Effector memory CD4-positive, alpha-beta T cell (primary cell): ENCODE data around the gene BACH2.
"Not testable (repeated sequence)": the region's sequence is repeated elsewhere in the genome, so short reads cannot be mapped to it uniquely, and the experiment has no call there.

ENCODE experiments used
- DNase-seq, 3 donors: peaks; one replicate each; pipeline ENCODE4 v3.0.0-alpha.2; 2020
- H3K27ac ChIP-seq: 2 replicates; pipeline ENCODE4 v1.7.0; 2013; ENCODE audit warnings: mild to moderate bottlenecking, low read length, moderate library complexity; ENCODE audit not compliant: insufficient read depth, poor library complexity, severe bottlenecking
- H3K27me3 ChIP-seq: replicated peaks from 2 replicates; pipeline ENCODE4 v1.7.0; 2013; ENCODE audit warnings: mild to moderate bottlenecking, low read length; ENCODE audit not compliant: insufficient read depth, control insufficient read depth, poor library complexity, severe bottlenecking
- H3K36me3 ChIP-seq: 2 replicates; pipeline ENCODE4 v1.7.0; 2013; ENCODE audit warnings: mild to moderate bottlenecking, low read length, moderate library complexity; ENCODE audit not compliant: control insufficient read depth, insufficient read depth
- H3K4me1 ChIP-seq: 2 replicates; pipeline ENCODE4 v1.7.0; 2013; ENCODE audit warnings: low read length, mild to moderate bottlenecking; ENCODE audit not compliant: control insufficient read depth, insufficient read depth, poor library complexity, severe bottlenecking
- H3K4me3 ChIP-seq: 2 replicates; pipeline ENCODE4 v1.7.0; 2013; ENCODE audit warnings: low read length, low read depth, mild to moderate bottlenecking; ENCODE audit not compliant: insufficient read depth, poor library complexity, severe bottlenecking
- H3K9me3 ChIP-seq: 2 replicates; pipeline ENCODE4 v1.7.0; 2013; ENCODE audit warnings: mild to moderate bottlenecking, low read length, moderate library complexity; ENCODE audit not compliant: control insufficient read depth
- total RNA-seq, 3 donors: gene quantifications; one replicate each; lab custom pipeline; 2026; lab: John Stamatoyannopoulos, UW

BACH2 gene
- total RNA-seq, result 49.4 to 61.4 (median 52.4) reads per million in 3 donors

- peaks cover 13% of the 10 kb centered on the region for H3K4me1 ChIP-seq
- peak within 1 kb of the TSS; percentile 74 for H3K4me3 ChIP-seq
- H3K9me3 ChIP-seq, result no peaks in the 10 kb centered on the region
- peak within 1 kb of the TSS; percentile 86 for H3K27ac ChIP-seq
- peak; percentile 83 to 89 (median 88) for DNase-seq
- no peaks in the 10 kb centered on the region for H3K36me3 ChIP-seq
- H3K27me3 ChIP-seq, result no peaks in the 10 kb centered on the region
Observed at GRCh38 chr6:90296341-90297114, at the start of gene BACH2. Gene BACH2, minus strand, starts transcription at chr6:90296843. Its CDS starts 287,999 bp downstream, at chr6:90008844.

- no peak for DNase-seq
- no peaks in the 10 kb centered on the region for H3K27me3 ChIP-seq
- H3K4me1 ChIP-seq, result no peaks in the 10 kb centered on the region
- no peaks in the 10 kb centered on the region for H3K9me3 ChIP-seq
- no peaks in the 10 kb centered on the region for H3K36me3 ChIP-seq
- H3K4me3 ChIP-seq, result no peak overlapping the region
- no peak overlapping the region for H3K27ac ChIP-seq
Observed at GRCh38 chr6:90343576-90343975, 46.9 kb upstream of the BACH2 start.

GRCh38 chr6:90338409-90338808 is 41.8 kb upstream of the BACH2 start:
- H3K9me3 ChIP-seq, result no peaks in the 10 kb centered on the region
- no peak for DNase-seq
- no peak overlapping the region for H3K4me3 ChIP-seq
- H3K4me1 ChIP-seq, result no peaks in the 10 kb centered on the region
- no peaks in the 10 kb centered on the region for H3K36me3 ChIP-seq
- no peaks in the 10 kb centered on the region for H3K27me3 ChIP-seq
- H3K27ac ChIP-seq, result no peak overlapping the region

GRCh38 chr6:90336388-90336947 is 39.8 kb upstream of the BACH2 start:
- Histone ChIP-seq H3K4me3 (no peak overlapping the region), H3K27me3 (no peaks in the 10 kb centered on the region), H3K27ac (no peak overlapping the region), H3K36me3 (no peaks in the 10 kb centered on the region), H3K4me1 (no peaks in the 10 kb centered on the region), H3K9me3 (no peaks in the 10 kb centered on the region)
- no peak for DNase-seq

GRCh38 chr6:90333928-90334327 is 37.3 kb upstream of the BACH2 start:
- H3K4me1 ChIP-seq, result no peaks in the 10 kb centered on the region

GRCh38 chr6:90332978-90333543 is 36.4 kb upstream of the BACH2 start:
- not testable (repeated sequence) for DNase-seq, H3K36me3 ChIP-seq, H3K4me3 ChIP-seq

More at GRCh38 chr6:90333928-90334327, 37.3 kb upstream of the BACH2 start:
- H3K27ac ChIP-seq, result no peak overlapping the region
- DNase-seq, result no peak
- no peaks in the 10 kb centered on the region for H3K9me3 ChIP-seq
- no peaks in the 10 kb centered on the region for H3K36me3 ChIP-seq
- H3K4me3 ChIP-seq, result no peak overlapping the region
- no peaks in the 10 kb centered on the region for H3K27me3 ChIP-seq

GRCh38 chr6:90329386-90330077 is 32.9 kb upstream of the BACH2 start:
- Histone ChIP-seq H3K9me3 (no peaks in the 10 kb centered on the region), H3K27me3 (no peaks in the 10 kb centered on the region), H3K4me3 (no peak overlapping the region), H3K36me3 (no peaks in the 10 kb centered on the region), H3K27ac (no peak overlapping the region), H3K4me1 (no peaks in the 10 kb centered on the region)
- no peak for DNase-seq

More at GRCh38 chr6:90332978-90333543, 36.4 kb upstream of the BACH2 start:
- H3K4me1 ChIP-seq, H3K27ac ChIP-seq, H3K27me3 ChIP-seq, H3K9me3 ChIP-seq: not testable (repeated sequence)

- no peaks in the 10 kb centered on the region for H3K27me3 ChIP-seq
- H3K27ac ChIP-seq, result no peak overlapping the region
- no peaks in the 10 kb centered on the region for H3K4me1 ChIP-seq
- H3K4me3 ChIP-seq, result no peak overlapping the region
- no peak for DNase-seq
- H3K9me3 ChIP-seq, result no peaks in the 10 kb centered on the region
- no peaks in the 10 kb centered on the region for H3K36me3 ChIP-seq
Observed at GRCh38 chr6:90328004-90328403, 31.4 kb upstream of the BACH2 start.

GRCh38 chr6:90326404-90327057 is 29.9 kb upstream of the BACH2 start:
- H3K36me3 ChIP-seq, result no peaks in the 10 kb centered on the region
- no peaks in the 10 kb centered on the region for H3K27me3 ChIP-seq
- DNase-seq, result no peak
- H3K4me1 ChIP-seq, result no peaks in the 10 kb centered on the region
- H3K27ac ChIP-seq, result no peak overlapping the region
- no peaks in the 10 kb centered on the region for H3K9me3 ChIP-seq
- H3K4me3 ChIP-seq, result no peak overlapping the region
